Keratinocyte (primary cell): ENCODE measurements around the gene GPR6. TPM values are rescaled to one million over a fixed set of nuclear protein-coding genes. Genes with fewer than 3 reads are reported as not detected.

ENCODE experiments used
- DNase-seq: peaks from one replicate; pipeline ENCODE4 v3.0.0-alpha.2; 2011; ENCODE audit warnings: low read depth, missing footprints, low spot score
- FAIRE-seq: peaks from 2 replicates; lab custom pipeline; 2011; peaks lifted over from hg19 to GRCh38; lab: Jason Lieb, UNC
- H2AFZ ChIP-seq: 2 replicates; pipeline ENCODE4 v1.6.0; 2012; ENCODE audit warnings: low read length, control low read depth, inconsistent platforms; ENCODE audit not compliant: control insufficient read depth
- H3K27ac ChIP-seq: 2 replicates; pipeline ENCODE4 v1.5.1; 2011; ENCODE audit warnings: low read length; ENCODE audit not compliant: control insufficient read depth, insufficient read depth
- H3K27me3 ChIP-seq: 3 replicates; pipeline ENCODE4 v1.6.0; 2011; ENCODE audit warnings: low read length; ENCODE audit not compliant: control insufficient read depth, insufficient read depth; ENCODE audit errors: extremely low read depth
- H3K36me3 ChIP-seq, 2 experiments: 2 replicates in 1 of 2; 3 replicates in 1 of 2; pipeline ENCODE4 v1.5.1; 2011; ENCODE audit warnings: low read length in 2 of 2, mild to moderate bottlenecking in 1 of 2; ENCODE audit not compliant: control insufficient read depth in 2 of 2, insufficient read depth in 2 of 2; ENCODE audit errors: extremely low read depth in 1 of 2
- H3K4me1 ChIP-seq: 3 replicates; pipeline ENCODE4 v1.5.1; 2011; ENCODE audit warnings: low read length; ENCODE audit not compliant: control insufficient read depth, insufficient read depth; ENCODE audit errors: extremely low read depth
- H3K4me2 ChIP-seq: 3 replicates; pipeline ENCODE4 v1.6.0; 2011; ENCODE audit warnings: low read depth, low read length; ENCODE audit not compliant: control insufficient read depth, insufficient read depth; ENCODE audit errors: extremely low read depth
- H3K4me3 ChIP-seq, 3 experiments: fragments of 200-600 bp in 1 of 3; sonication (generic) in 1 of 3; 2 replicates in 2 of 3; 3 replicates in 1 of 3; pipeline ENCODE4 v1.5.1; 2011 to 2016; ENCODE audit warnings: low read length in 3 of 3, mild to moderate bottlenecking in 3 of 3, control low read depth in 2 of 3, inconsistent platforms in 1 of 3, low read depth in 1 of 3, mixed read lengths in 1 of 3, mixed run types in 1 of 3, moderate library complexity in 1 of 3; ENCODE audit not compliant: control insufficient read depth in 2 of 3, insufficient read depth in 2 of 3; ENCODE audit errors: extremely low read depth in 1 of 3
- H3K79me2 ChIP-seq: 2 replicates; pipeline ENCODE4 v1.6.0; 2012; ENCODE audit warnings: low read length; ENCODE audit not compliant: control insufficient read depth, insufficient read depth
- H3K9ac ChIP-seq: 3 replicates; pipeline ENCODE4 v1.6.0; 2011; ENCODE audit warnings: low read length; ENCODE audit not compliant: control insufficient read depth, insufficient read depth; ENCODE audit errors: extremely low read depth
- H3K9me1 ChIP-seq: 3 replicates; pipeline ENCODE4 v1.6.0; 2011; ENCODE audit warnings: low read length; ENCODE audit not compliant: control insufficient read depth, insufficient read depth; ENCODE audit errors: extremely low read depth
- H3K9me3 ChIP-seq: 2 replicates; pipeline ENCODE4 v1.5.1; 2012; ENCODE audit warnings: low read depth, low read length; ENCODE audit not compliant: control insufficient read depth
- H4K20me1 ChIP-seq: 3 replicates; pipeline ENCODE4 v1.6.0; 2011; ENCODE audit warnings: low read length; ENCODE audit not compliant: control insufficient read depth, insufficient read depth; ENCODE audit errors: extremely low read depth
- CTCF ChIP-seq, 3 experiments: IDR thresholded peaks in 1 of 3; conservative IDR thresholded peaks in 1 of 3; optimal IDR thresholded peaks in 1 of 3; 2 replicates in 2 of 3; 3 replicates in 1 of 3; pipeline versions ENCODE3 to v1.5.1; 2011; ENCODE audit warnings: low read length in 3 of 3, mild to moderate bottlenecking in 3 of 3, moderate library complexity in 2 of 3, control low read depth in 1 of 3, inconsistent platforms in 1 of 3; ENCODE audit not compliant: insufficient read depth in 2 of 3; ENCODE audit errors: extremely low read depth in 1 of 3
- EZH2 ChIP-seq: IDR thresholded peaks from one replicate; pipeline ENCODE4 v1.6.1; 2012; ENCODE audit warnings: inconsistent platforms, mild to moderate bottlenecking, low read length, moderate library complexity
- dilution Hi-C: fragments of 300-500 bp; cut with MboI; formaldehyde crosslinking; loops from one replicate; pipeline ENCODE4 v1.7.0; 2020; ENCODE audit warnings: low sequenced_read_pairs; ENCODE audit not compliant: extremely low pct_ligation_motif_present
- polyA plus RNA-seq, 5 experiments: library from polyadenylated mRNA; depleted of rRNA in 3 of 5; stranded (reverse) in 3 of 5; stranded (forward) in 1 of 5; unstranded in 1 of 5; fragments of >200 nt; gene quantifications; 1 replicate in 1 of 5; 2 replicates in 3 of 5; 3 replicates in 1 of 5; pipeline versions ENCODE4 v1.2.1 to v1.2.3, GENCODE V29; 2011 to 2012; ENCODE audit warnings: missing spikeins in 2 of 5, low read depth in 1 of 5, low replicate concordance in 1 of 5

GPR6 gene
- polyA plus RNA-seq, 1 donor (not counting 4 experiments of a cell fraction or from before 2014, with no cell fraction given), result not detected

- Histone ChIP-seq H3K9ac (no peak overlapping the region), H3K4me3 (no peak overlapping the region), H3K4me2 (no peak overlapping the region), H3K79me2 (no peaks in the 10 kb centered on the region), H3K27me3 (no peaks in the 10 kb centered on the region), H2AFZ (no peak overlapping the region), H3K9me1 (no peaks in the 10 kb centered on the region), H3K27ac (no peak overlapping the region), H3K36me3 (no peaks in the 10 kb centered on the region), H3K4me1 (no peaks in the 10 kb centered on the region), H3K9me3 (no peaks in the 10 kb centered on the region), H4K20me1 (no peaks in the 10 kb centered on the region)
- no peak for FAIRE-seq
- dilution Hi-C loops, result no loop called here
- no peak for TF ChIP-seq CTCF (optimal IDR thresholded peaks at IDR 0.05 in 1 of 3, IDR thresholded peaks at IDR 0.05 in 1 of 3, conservative IDR thresholded peaks at IDR 0.05 in 1 of 3; ENCODE audit: extremely low read depth in 1 of 3, insufficient read depth in 2 of 3, low read length in 3 of 3)
- no peak for TF ChIP-seq EZH2
- DNase-seq, result no peak
Observed at GRCh38 chr6:110013386-110013785, 35.3 kb downstream of the GPR6 start.

- dilution Hi-C loops, result no loop called here
- no peaks in the 10 kb centered on the region for H3K9me1 ChIP-seq
- DNase-seq (no peak), FAIRE-seq (no peak)
- H4K20me1 ChIP-seq, result no peaks in the 10 kb centered on the region
- no peak overlapping the region for H3K4me2 ChIP-seq
- H3K9ac ChIP-seq, result no peak overlapping the region
- H2AFZ ChIP-seq, result no peak overlapping the region
- H3K27ac ChIP-seq, result no peak overlapping the region
- no peaks in the 10 kb centered on the region for H3K9me3 ChIP-seq
- H3K4me3 ChIP-seq, result no peak overlapping the region
- TF ChIP-seq EZH2, result no peak
- TF ChIP-seq CTCF (optimal IDR thresholded peaks at IDR 0.05 in 1 of 3, IDR thresholded peaks at IDR 0.05 in 1 of 3, conservative IDR thresholded peaks at IDR 0.05 in 1 of 3; ENCODE audit: extremely low read depth in 1 of 3, insufficient read depth in 2 of 3, low read length in 3 of 3), result no peak
- H3K4me1 ChIP-seq, result no peaks in the 10 kb centered on the region
- H3K27me3 ChIP-seq, result peaks cover 5% of the 10 kb centered on the region
- H3K79me2 ChIP-seq, result no peaks in the 10 kb centered on the region
- H3K36me3 ChIP-seq, result no peaks in the 10 kb centered on the region
Observed at GRCh38 chr6:110015206-110015605, 37.1 kb downstream of the GPR6 start.
